GM23338 (cell line): ENCODE results near the gene C11orf98. TPM values are rescaled to one million over a fixed set of nuclear protein-coding genes. Genes with fewer than 3 reads are reported as not detected.

Experiments used
- ATAC-seq: fragments of 200-7000 bp; cut with Tn5 transposase; 3 replicates; pipeline ENCODE4 v1.9.1; 2020
- DNase-seq: peaks from one replicate; pipeline ENCODE4 v3.0.0-alpha.2; 2015; ENCODE audit warnings: low spot score
- H2AFZ ChIP-seq: fragments of 200-600 bp; sonication (generic); 2 replicates; pipeline ENCODE4 v1.8.0; 2016; ENCODE audit warnings: antibody characterized with exemption, mild to moderate bottlenecking, moderate library complexity
- H3F3A ChIP-seq: fragments of 200-600 bp; sonication (generic); replicated peaks from 2 replicates; pipeline ENCODE4 v1.8.0; 2017; ENCODE audit warnings: antibody characterized with exemption, mixed run types, low read depth
- H3K27ac ChIP-seq: fragments of 200-600 bp; sonication (generic); 2 replicates; pipeline ENCODE4 v1.6.1; 2016; ENCODE audit warnings: low read depth
- H3K27me3 ChIP-seq: fragments of 200-600 bp; sonication (generic); 2 replicates; pipeline ENCODE4 v1.8.0; 2016; ENCODE audit warnings: mild to moderate bottlenecking, mixed run types, moderate library complexity; ENCODE audit not compliant: insufficient read depth
- H3K36me3 ChIP-seq: fragments of 200-600 bp; sonication (generic); 2 replicates; pipeline ENCODE4 v1.8.0; 2016; ENCODE audit warnings: mild to moderate bottlenecking; ENCODE audit not compliant: insufficient read depth
- H3K4me1 ChIP-seq: fragments of 200-600 bp; sonication (generic); 2 replicates; pipeline ENCODE4 v1.8.0; 2016; ENCODE audit warnings: mild to moderate bottlenecking, moderate library complexity; ENCODE audit not compliant: insufficient read depth
- H3K4me2 ChIP-seq: fragments of 200-600 bp; sonication (generic); 2 replicates; pipeline ENCODE4 v1.7.1; 2017; ENCODE audit warnings: mixed run types
- H3K4me3 ChIP-seq: fragments of 200-600 bp; sonication (generic); 2 replicates; pipeline ENCODE4 v1.6.1; 2016; ENCODE audit warnings: mixed run types
- H3K79me2 ChIP-seq: fragments of 200-600 bp; sonication (generic); replicated peaks from 2 replicates; pipeline ENCODE4 v1.8.0; 2017; ENCODE audit warnings: mild to moderate bottlenecking; ENCODE audit not compliant: insufficient read depth
- H3K9me2 ChIP-seq: fragments of 200-600 bp; sonication (generic); 2 replicates; pipeline ENCODE4 v1.8.0; 2017; ENCODE audit not compliant: insufficient read depth
- H4K20me1 ChIP-seq: fragments of 200-600 bp; sonication (generic); replicated peaks from 2 replicates; pipeline ENCODE4 v1.8.0; 2017; ENCODE audit warnings: mild to moderate bottlenecking; ENCODE audit not compliant: insufficient read depth
- H3K27ac Mint-ChIP-seq: 2 replicates; pipeline ENCODE4 v1.8.0; 2020; ENCODE audit warnings: inconsistent platforms, mild to moderate bottlenecking, moderate library complexity, mixed read lengths
- H3K27me3 Mint-ChIP-seq: 3 replicates; pipeline ENCODE4 v1.8.0; 2022; ENCODE audit warnings: low read depth, mild to moderate bottlenecking, moderate library complexity, mixed read lengths, inconsistent platforms; ENCODE audit not compliant: insufficient read depth, poor library complexity
- H3K36me3 Mint-ChIP-seq: 3 replicates; pipeline ENCODE4 v1.8.0; 2021; ENCODE audit warnings: low read depth, mild to moderate bottlenecking, inconsistent platforms, moderate library complexity, mixed read lengths
- H3K4me1 Mint-ChIP-seq: 3 replicates; pipeline ENCODE4 v1.8.0; 2020; ENCODE audit warnings: mild to moderate bottlenecking, inconsistent platforms, mixed read lengths
- H3K4me3 Mint-ChIP-seq: 3 replicates; pipeline ENCODE4 v1.8.0; 2021; ENCODE audit warnings: moderate library complexity, mild to moderate bottlenecking, inconsistent platforms, mixed read lengths
- H3K9me3 Mint-ChIP-seq: 3 replicates; pipeline ENCODE4 v1.8.0; 2020; ENCODE audit warnings: moderate library complexity, mild to moderate bottlenecking, inconsistent platforms, mixed read lengths
- EZH2phosphoT487 ChIP-seq: fragments of 200-600 bp; sonication (generic); IDR thresholded peaks from one replicate; pipeline ENCODE4 v1.8.1; 2018; ENCODE audit warnings: antibody characterized with exemption; ENCODE audit not compliant: unreplicated experiment
- JUNB ChIP-seq: IDR thresholded peaks from one replicate; pipeline ENCODE4 v1.6.1; 2016; ENCODE audit warnings: antibody characterized with exemption; ENCODE audit not compliant: unreplicated experiment
- ZNF114 ChIP-seq: fragments of 250-450 bp; sonication (Bioruptor Pico); IDR thresholded peaks from 2 replicates; pipeline ENCODE4 v1.5.0; 2020; ENCODE audit warnings: mild to moderate bottlenecking, moderate library complexity
- polyA plus RNA-seq: library from polyadenylated mRNA; unstranded; fragments of >200 nt; fragmentation: Nextera tagmentation; extraction: Ambion mirVana; gene quantifications from 2 replicates; pipeline ENCODE4 v1.2.1, GENCODE V29; 2016
- total RNA-seq: library from RNA; depleted of rRNA; stranded (reverse); fragments of >200 nt; shearing (Covaris generic); gene quantifications from 2 replicates; pipeline ENCODE4 v1.2.3, GENCODE V29; 2014
- TF ChIP-seq, protein P1 (sequence below), 2 experiments: fragments of 200-600 bp in 1 of 2; sonication (generic) in 1 of 2; conservative IDR thresholded peaks; 2 replicates each; pipeline versions ENCODE4 v1.5.1 to v1.6.1; 2016 to 2017; ENCODE audit warnings: antibody characterized with exemption in 2 of 2, low read depth in 2 of 2, mild to moderate bottlenecking in 2 of 2, moderate library complexity in 1 of 2

The C11orf98 gene
- total and polyA plus RNA-seq, 2 experiments from 2014 or later, result 132 to 479 TPM

GRCh38 chr11:62665599-62666258 is 719 bp upstream of the C11orf98 start (continued):
- TF ChIP-seq, protein P1, sequence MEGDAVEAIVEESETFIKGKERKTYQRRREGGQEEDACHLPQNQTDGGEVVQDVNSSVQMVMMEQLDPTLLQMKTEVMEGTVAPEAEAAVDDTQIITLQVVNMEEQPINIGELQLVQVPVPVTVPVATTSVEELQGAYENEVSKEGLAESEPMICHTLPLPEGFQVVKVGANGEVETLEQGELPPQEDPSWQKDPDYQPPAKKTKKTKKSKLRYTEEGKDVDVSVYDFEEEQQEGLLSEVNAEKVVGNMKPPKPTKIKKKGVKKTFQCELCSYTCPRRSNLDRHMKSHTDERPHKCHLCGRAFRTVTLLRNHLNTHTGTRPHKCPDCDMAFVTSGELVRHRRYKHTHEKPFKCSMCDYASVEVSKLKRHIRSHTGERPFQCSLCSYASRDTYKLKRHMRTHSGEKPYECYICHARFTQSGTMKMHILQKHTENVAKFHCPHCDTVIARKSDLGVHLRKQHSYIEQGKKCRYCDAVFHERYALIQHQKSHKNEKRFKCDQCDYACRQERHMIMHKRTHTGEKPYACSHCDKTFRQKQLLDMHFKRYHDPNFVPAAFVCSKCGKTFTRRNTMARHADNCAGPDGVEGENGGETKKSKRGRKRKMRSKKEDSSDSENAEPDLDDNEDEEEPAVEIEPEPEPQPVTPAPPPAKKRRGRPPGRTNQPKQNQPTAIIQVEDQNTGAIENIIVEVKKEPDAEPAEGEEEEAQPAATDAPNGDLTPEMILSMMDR (conservative IDR thresholded peaks at IDR 0.05; ENCODE audit: low read depth in 2 of 2), result no peak
- TF ChIP-seq EZH2phosphoT487 (no peak), JUNB (no peak), ZNF114 (CRISPR knock-in tag) (no peak)

DNA sequence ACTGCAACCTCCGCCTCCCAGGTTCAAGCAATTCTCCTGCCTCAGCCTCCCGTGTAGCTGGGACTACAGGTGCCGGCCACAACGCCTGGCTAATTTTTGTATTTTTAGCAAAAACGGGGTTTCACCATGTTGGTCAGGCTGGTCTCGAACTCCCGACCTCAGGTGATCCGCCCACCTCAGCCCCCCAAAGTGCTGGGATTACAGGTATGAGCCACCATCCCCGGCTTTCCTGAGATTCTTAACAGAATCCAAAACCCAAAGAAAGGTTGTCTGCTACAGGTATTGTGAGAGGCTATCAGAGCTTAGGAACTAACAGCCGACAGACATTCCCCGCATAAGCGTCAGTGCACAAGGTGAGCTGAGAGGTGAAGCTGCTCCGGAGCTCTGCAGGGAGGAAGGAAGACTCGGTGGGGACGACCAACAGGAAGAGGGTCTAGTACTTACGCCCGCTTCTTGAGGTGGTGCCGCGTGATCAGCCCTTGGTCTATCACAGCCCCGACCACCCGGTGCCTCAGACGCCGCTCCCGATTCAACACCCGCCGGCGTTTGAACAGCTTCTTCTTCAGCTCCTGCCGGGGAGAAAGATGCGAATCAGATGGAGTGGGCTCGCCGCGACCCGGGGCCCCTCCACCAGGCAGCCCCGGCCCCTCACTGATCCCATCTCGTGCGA is 470 bp downstream of the C11orf98 start:
- H3K4me3 ChIP-seq, result peak overlapping the region; percentile 99

More for the DNA sequence above, 470 bp downstream of the C11orf98 start:
- H3K4me2 ChIP-seq, result peak overlapping the region; percentile 97
- H3K36me3 ChIP-seq, result peaks cover 20% of the 10 kb centered on the region
- Mint-ChIP-seq H3K27ac (peak overlapping the region; percentile 98), H3K4me1 (peaks cover 17% of the 10 kb centered on the region), H3K36me3 (peaks cover 56% of the 10 kb centered on the region), H3K4me3 (peak overlapping the region; percentile 98), H3K9me3 (no peaks in the 10 kb centered on the region; the same call in 2 of the 3 replicates), H3K27me3 (peaks cover 13% of the 10 kb centered on the region)
- peaks cover 51% of the 10 kb centered on the region for H3K79me2 ChIP-seq
- DNase-seq (peak; percentile 88), ATAC-seq (peak; percentile 66)
- H3K27me3 ChIP-seq, result no peaks in the 10 kb centered on the region
- H2AFZ ChIP-seq, result peak overlapping the region; percentile 93
- H4K20me1 ChIP-seq, result peaks cover 15% of the 10 kb centered on the region
- H3K9me2 ChIP-seq, result no peaks in the 10 kb centered on the region
- H3K4me1 ChIP-seq, result peaks cover 20% of the 10 kb centered on the region
- H3K27ac ChIP-seq, result peak overlapping the region; percentile 98
- TF ChIP-seq, protein P1 (conservative IDR thresholded peaks at IDR 0.05; ENCODE audit: low read depth in 2 of 2), result no peak
- TF ChIP-seq ZNF114 (CRISPR knock-in tag), result no peak
- no peak for TF ChIP-seq JUNB
- peaks cover 59% of the 10 kb centered on the region for H3F3A ChIP-seq
